Effector memory CD4-positive, alpha-beta T cell (primary cell): Measurements from ENCODE around the gene ADORA2B.
A peak's percentile ranks its signal among the peaks of the same experiment; 100 is the strongest.
"Not testable (repeated sequence)": the region's sequence is repeated elsewhere in the genome, so short reads cannot be mapped to it uniquely, and the experiment has no call there.

Experiments used
- DNase-seq, 3 donors: peaks; one replicate each; pipeline ENCODE4 v3.0.0-alpha.2; 2020
- H3K27ac ChIP-seq: 2 replicates; pipeline ENCODE4 v1.7.0; 2013; ENCODE audit warnings: mild to moderate bottlenecking, low read length, moderate library complexity; ENCODE audit not compliant: insufficient read depth, poor library complexity, severe bottlenecking
- H3K27me3 ChIP-seq: replicated peaks from 2 replicates; pipeline ENCODE4 v1.7.0; 2013; ENCODE audit warnings: mild to moderate bottlenecking, low read length; ENCODE audit not compliant: insufficient read depth, control insufficient read depth, poor library complexity, severe bottlenecking
- H3K36me3 ChIP-seq: 2 replicates; pipeline ENCODE4 v1.7.0; 2013; ENCODE audit warnings: mild to moderate bottlenecking, low read length, moderate library complexity; ENCODE audit not compliant: control insufficient read depth, insufficient read depth
- H3K4me1 ChIP-seq: 2 replicates; pipeline ENCODE4 v1.7.0; 2013; ENCODE audit warnings: low read length, mild to moderate bottlenecking; ENCODE audit not compliant: control insufficient read depth, insufficient read depth, poor library complexity, severe bottlenecking
- H3K4me3 ChIP-seq: 2 replicates; pipeline ENCODE4 v1.7.0; 2013; ENCODE audit warnings: low read length, low read depth, mild to moderate bottlenecking; ENCODE audit not compliant: insufficient read depth, poor library complexity, severe bottlenecking
- H3K9me3 ChIP-seq: 2 replicates; pipeline ENCODE4 v1.7.0; 2013; ENCODE audit warnings: mild to moderate bottlenecking, low read length, moderate library complexity; ENCODE audit not compliant: control insufficient read depth

Gene ADORA2B

GRCh38 chr17:15977894-15978293 lies 33.0 kb downstream of the ADORA2B start:
- Histone ChIP-seq H3K36me3 (peaks cover 30% of the 10 kb centered on the region), H3K27me3 (no peaks in the 10 kb centered on the region), H3K4me3 (no peak overlapping the region), H3K27ac (no peak overlapping the region), H3K4me1 (no peaks in the 10 kb centered on the region), H3K9me3 (no peaks in the 10 kb centered on the region)
- no peak for DNase-seq

DNA sequence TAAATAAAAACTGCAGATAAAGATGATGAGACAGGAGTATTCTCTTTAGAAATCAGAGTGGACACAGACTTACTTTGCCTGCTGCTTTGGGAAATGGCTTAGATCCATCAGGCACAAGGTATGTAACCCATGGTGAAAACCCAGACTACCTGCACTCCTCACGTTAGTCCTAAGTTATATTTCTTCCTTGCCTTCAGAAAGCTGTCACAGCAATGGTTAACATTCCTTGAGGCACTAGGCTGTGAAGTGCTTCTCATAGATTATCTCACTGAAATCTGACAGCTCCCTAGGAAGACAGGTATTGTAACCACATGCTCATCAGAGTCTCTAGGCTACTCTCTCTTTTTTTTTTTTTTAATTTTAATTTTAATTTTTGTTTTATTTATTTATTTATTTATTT lies 33.7 kb downstream of the ADORA2B start:
- no peak overlapping the region for H3K27ac ChIP-seq
- no peaks in the 10 kb centered on the region for H3K4me1 ChIP-seq
- no peaks in the 10 kb centered on the region for H3K9me3 ChIP-seq
- H3K36me3 ChIP-seq: peaks cover 31% of the 10 kb centered on the region
- DNase-seq: no peak
- H3K27me3 ChIP-seq: no peaks in the 10 kb centered on the region
- H3K4me3 ChIP-seq: no peak overlapping the region

DNA sequence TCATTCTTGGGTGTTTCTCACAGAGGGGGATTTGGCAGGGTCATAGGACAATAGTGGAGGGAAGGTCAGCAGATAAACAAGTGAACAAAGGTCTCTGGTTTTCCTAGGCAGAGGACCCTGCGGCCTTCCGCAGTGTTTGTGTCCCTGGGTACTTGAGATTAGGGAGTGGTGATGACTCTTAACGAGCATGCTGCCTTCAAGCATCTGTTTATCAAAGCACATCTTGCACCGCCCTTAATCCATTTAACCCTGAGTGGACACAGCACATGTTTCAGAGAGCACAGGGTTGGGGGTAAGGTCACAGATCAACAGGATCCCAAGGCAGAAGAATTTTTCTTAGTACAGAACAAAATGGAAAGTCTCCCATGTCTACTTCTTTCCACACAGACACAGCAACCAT lies 34.1 kb downstream of the ADORA2B start:
- H3K9me3 ChIP-seq, H3K27me3 ChIP-seq, H3K4me3 ChIP-seq, DNase-seq, H3K27ac ChIP-seq, H3K4me1 ChIP-seq: not testable (repeated sequence)
- H3K36me3 ChIP-seq: peaks cover 35% of the 10 kb centered on the region

DNA sequence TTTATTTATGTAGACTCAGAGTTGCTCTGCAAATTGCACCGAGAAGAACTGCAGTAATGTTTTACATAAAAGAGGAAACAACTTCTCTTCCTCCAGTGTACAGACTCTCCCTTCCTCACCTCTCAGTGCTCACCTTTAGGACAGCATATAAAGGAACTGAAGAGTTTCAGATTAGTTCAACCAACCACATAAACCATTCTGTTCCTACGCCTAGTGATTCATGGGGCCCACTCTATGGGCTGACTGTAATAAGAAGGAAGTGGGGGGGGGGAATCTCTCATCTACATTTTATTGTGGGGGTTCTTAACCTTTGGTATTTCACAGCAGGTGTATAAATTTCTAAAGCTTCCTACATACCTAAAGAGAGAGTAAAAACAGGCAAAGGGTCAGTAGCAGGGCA lies 36.3 kb downstream of the ADORA2B start:
- H3K27me3 ChIP-seq: no peaks in the 10 kb centered on the region
- no peak overlapping the region for H3K4me3 ChIP-seq
- no peaks in the 10 kb centered on the region for H3K9me3 ChIP-seq
- no peak overlapping the region for H3K27ac ChIP-seq
- peaks cover 48% of the 10 kb centered on the region for H3K36me3 ChIP-seq
- no peaks in the 10 kb centered on the region for H3K4me1 ChIP-seq
- no peak for DNase-seq

GRCh38 chr17:15981646-15982580 lies 37.0 kb downstream of the ADORA2B start:
- DNase-seq: no peak
- Histone ChIP-seq H3K27ac (no peak overlapping the region), H3K27me3 (no peaks in the 10 kb centered on the region), H3K4me3 (no peak overlapping the region), H3K4me1 (no peaks in the 10 kb centered on the region), H3K36me3 (peaks cover 47% of the 10 kb centered on the region), H3K9me3 (no peaks in the 10 kb centered on the region)

GRCh38 chr17:15996322-15996721 lies 51.4 kb downstream of the ADORA2B start:
- H3K27ac ChIP-seq: no peak overlapping the region
- DNase-seq: no peak
- H3K36me3 ChIP-seq: no peaks in the 10 kb centered on the region
- H3K4me1 ChIP-seq: peaks cover 10% of the 10 kb centered on the region
- H3K4me3 ChIP-seq: no peak overlapping the region
- no peaks in the 10 kb centered on the region for H3K9me3 ChIP-seq
- H3K27me3 ChIP-seq: no peaks in the 10 kb centered on the region

DNA sequence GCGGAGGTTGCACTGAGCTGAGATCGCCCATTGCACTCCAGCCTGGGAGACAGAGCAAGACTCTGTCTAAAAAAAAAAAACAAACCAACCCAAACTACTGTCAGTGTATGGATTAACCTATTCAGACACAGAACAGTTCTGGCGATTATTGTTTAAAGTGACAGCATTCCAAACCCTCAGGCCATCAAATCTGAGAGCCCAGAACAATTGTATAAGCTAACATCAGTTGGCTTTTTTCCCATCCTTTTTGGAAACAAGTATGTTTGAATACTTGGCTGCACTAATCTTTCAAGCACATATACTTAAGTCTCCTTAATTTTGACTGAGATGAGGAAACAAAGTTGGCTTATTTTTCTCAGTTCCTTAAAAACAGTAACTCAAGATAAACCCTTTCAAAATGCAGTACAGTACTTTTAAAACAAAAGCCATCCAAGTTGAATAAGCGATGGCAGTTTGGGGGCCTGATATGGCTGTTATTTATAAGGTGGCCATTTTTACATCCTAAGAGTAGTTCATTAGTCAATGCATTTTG lies 53.2 kb downstream of the ADORA2B start:
- no peak overlapping the region for H3K4me3 ChIP-seq
- H3K27ac ChIP-seq: no peak overlapping the region

DNA sequence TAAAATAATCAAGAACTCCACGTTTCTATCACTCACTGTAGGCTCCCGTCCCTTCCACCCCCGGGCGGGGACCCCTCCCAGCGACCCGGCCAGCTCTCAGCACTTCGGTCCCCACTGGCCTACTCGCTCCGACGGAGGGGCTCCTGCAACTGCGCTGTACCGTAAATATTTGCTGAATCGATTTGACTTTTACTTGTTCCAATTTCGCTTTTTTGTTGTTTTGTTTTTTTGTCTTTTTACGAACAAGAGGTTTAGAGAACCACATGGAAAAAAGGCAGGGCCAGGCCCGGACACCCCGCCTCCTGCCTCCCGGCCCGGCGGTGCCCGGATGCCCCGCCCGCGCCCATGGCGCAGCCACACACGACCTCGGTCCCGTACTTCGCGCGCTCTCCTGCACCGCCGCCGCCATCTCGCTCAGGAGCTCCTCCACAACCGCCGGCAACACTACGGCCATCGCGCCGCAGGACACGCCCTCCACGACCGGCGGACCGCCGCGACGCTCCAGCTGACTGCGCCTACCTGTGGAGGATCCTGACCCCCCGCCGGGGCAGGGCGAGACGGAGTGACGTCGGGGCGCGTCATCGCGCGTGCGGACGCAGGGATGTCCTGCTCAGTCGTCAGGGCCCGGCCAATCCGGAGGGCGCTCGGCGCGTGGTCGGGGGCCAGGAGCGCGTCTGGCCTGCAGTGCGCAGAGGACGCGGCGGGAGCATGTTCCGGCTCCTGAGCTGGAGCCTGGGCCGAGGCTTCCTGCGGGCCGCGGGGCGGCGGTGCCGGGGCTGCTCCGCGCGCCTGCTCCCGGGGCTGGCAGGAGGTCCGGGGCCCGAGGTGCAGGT lies 54.4 kb downstream of the ADORA2B start, which contains the start of the genes TTC19 and ZSWIM7:
TSS of gene TTC19 (plus strand) at position 684 of the 833 bp plus-strand sequence. CDS start at position 709, 25 bp downstream.
TSS of gene ZSWIM7 (minus strand) at position 564 of the 833 bp plus-strand sequence. CDS start at position 454, 110 bp downstream.
- peaks cover 17% of the 10 kb centered on the region for H3K4me1 ChIP-seq
- H3K27ac ChIP-seq: peak within 1 kb of the TSS; percentile 79
- no peaks in the 10 kb centered on the region for H3K9me3 ChIP-seq
- H3K36me3 ChIP-seq: peaks cover 19% of the 10 kb centered on the region
- no peaks in the 10 kb centered on the region for H3K27me3 ChIP-seq
- DNase-seq: peak; percentile 86 to 91 (median 89)
- H3K4me3 ChIP-seq: peak within 1 kb of the TSS; percentile 70

More for the DNA sequence above, 53.2 kb downstream of the ADORA2B start:
- peaks cover 17% of the 10 kb centered on the region for H3K4me1 ChIP-seq
- peaks cover 9% of the 10 kb centered on the region for H3K36me3 ChIP-seq
- H3K27me3 ChIP-seq: no peaks in the 10 kb centered on the region
- H3K9me3 ChIP-seq: no peaks in the 10 kb centered on the region
- DNase-seq: no peak

DNA sequence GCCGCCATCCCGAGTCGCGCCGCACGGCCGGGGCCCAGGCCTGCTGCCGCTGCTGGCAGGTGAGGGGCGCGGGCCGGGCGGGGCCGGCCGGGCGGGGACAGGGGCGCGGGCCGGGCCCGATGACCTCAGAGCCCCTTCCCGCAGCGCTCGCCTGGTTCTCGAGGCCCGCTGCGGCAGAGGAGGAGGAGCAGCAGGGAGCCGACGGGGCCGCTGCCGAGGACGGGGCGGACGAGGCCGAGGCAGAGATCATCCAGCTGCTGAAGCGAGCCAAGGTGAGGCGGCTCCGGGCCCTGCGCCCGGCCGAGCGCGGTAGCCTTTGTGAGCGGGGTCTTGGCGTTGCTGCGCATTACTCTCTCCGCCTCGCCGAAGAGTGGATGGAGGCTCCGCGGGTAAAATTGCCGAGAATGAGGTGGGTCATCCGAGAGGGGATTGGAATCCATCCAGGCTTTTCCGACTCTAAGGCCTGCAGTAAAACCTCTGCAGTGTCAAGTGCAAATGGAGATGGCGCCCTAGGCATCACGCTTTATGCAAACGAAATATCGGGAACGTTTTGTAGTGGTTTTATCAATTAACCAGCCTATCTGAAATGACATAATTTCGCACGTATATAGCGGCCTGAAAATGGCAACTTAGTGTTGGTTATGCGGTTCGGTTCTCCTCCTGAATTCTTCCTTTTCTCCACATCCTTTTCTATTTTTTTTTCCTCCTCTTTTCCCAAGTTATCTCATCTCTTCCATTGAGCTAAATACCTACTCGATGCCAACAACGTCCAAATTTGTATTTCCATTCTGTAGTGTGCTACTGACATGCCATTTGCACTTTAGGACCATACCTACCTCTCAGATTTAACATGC lies 55.3 kb downstream of the ADORA2B start:
- Histone ChIP-seq H3K27me3 (no peaks in the 10 kb centered on the region), H3K4me1 (peaks cover 17% of the 10 kb centered on the region), H3K36me3 (peaks cover 28% of the 10 kb centered on the region), H3K27ac (peak overlapping the region; percentile 79), H3K4me3 (peak overlapping the region; percentile 70), H3K9me3 (no peaks in the 10 kb centered on the region)
- no peak for DNase-seq
